ENCODE measurements around the gene IL17RA.

The IL17RA gene

GRCh38 chr22:17064498-17065100 lies 20.2 kb upstream of the IL17RA start:
- Histone ChIP-seq H3K27ac (ENCODE audit: extremely low read depth, low read depth, low read length) (no peak overlapping the region), H3K4me3 (ENCODE audit: low read depth, low read length) (no peak overlapping the region), H3K4me1 (ENCODE audit: control insufficient read depth, insufficient read depth, low read length) (no peaks in the 10 kb centered on the region), H3K9me3 (ENCODE audit: control insufficient read depth, insufficient read depth, low read depth, low read length) (no peaks in the 10 kb centered on the region), H3K36me3 (ENCODE audit: control insufficient read depth in 2 of 2, insufficient read depth in 1 of 2, low read length in 2 of 2) (no peaks in the 10 kb centered on the region; a peak in 1 of 3 replicates)
- POLR2A ChIA-PET: no interaction called here
- CTCF ChIA-PET: interaction anchor here (1.9 kb wide), 1 partner anchor 148 kb away, joined by 10 read pairs; no protein-coding TSS in a partner anchor
- TF ChIP-seq IKZF3 (tag by site-specific recombination; IDR thresholded peaks at IDR 0.05): no peak
- TF ChIP-seq, protein P1, sequence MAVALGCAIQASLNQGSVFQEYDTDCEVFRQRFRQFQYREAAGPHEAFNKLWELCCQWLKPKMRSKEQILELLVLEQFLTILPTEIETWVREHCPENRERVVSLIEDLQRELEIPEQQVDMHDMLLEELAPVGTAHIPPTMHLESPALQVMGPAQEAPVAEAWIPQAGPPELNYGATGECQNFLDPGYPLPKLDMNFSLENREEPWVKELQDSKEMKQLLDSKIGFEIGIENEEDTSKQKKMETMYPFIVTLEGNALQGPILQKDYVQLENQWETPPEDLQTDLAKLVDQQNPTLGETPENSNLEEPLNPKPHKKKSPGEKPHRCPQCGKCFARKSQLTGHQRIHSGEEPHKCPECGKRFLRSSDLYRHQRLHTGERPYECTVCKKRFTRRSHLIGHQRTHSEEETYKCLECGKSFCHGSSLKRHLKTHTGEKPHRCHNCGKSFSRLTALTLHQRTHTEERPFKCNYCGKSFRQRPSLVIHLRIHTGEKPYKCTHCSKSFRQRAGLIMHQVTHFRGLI (tag by site-specific recombination; IDR thresholded peaks at IDR 0.05): peak; percentile 86

GRCh38 chr22:17065433-17065832 lies 19.4 kb upstream of the IL17RA start:
- Histone ChIP-seq H3K4me3 (ENCODE audit: low read depth, low read length) (no peak overlapping the region), H3K36me3 (ENCODE audit: control insufficient read depth in 2 of 2, insufficient read depth in 1 of 2, low read length in 2 of 2) (no peaks in the 10 kb centered on the region; a peak in 1 of 3 replicates), H3K4me1 (ENCODE audit: control insufficient read depth, insufficient read depth, low read length) (no peaks in the 10 kb centered on the region), H3K27ac (ENCODE audit: extremely low read depth, low read depth, low read length) (no peak overlapping the region), H3K9me3 (ENCODE audit: control insufficient read depth, insufficient read depth, low read depth, low read length) (no peaks in the 10 kb centered on the region)
- TF ChIP-seq ZNF701 (tag by site-specific recombination; IDR thresholded peaks at IDR 0.05) (no peak), ZSCAN16 (tag by site-specific recombination; IDR thresholded peaks at IDR 0.05) (no peak)
- CTCF ChIA-PET: no interaction called here
- POLR2A ChIA-PET: no interaction called here

DNA sequence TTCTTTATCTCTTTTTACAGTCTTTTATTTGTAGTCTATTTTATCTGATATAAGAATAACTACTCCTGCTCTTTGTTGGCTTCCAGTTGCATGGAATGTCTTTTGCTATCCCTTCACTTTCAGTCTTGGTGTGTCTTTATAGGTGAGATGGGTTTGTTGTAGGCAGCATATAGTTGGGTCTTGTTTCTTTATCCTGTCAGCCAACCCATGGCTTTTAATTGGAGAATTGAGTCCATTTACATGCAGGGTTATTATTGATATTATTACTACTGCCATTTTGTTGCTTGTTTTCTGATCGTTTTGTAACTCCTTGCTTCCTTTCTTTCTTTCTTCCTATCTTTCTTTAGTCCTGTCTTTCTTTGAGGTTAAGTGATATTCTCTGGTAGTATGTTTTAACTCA lies 11.9 kb upstream of the IL17RA start:
- Histone ChIP-seq H3K4me3 (ENCODE audit: low read depth, low read length) (no peak overlapping the region), H3K36me3 (ENCODE audit: control insufficient read depth in 2 of 2, insufficient read depth in 1 of 2, low read length in 2 of 2) (no peaks in the 10 kb centered on the region; a peak in 1 of 3 replicates), H3K4me1 (ENCODE audit: control insufficient read depth, insufficient read depth, low read length) (no peaks in the 10 kb centered on the region), H3K27ac (ENCODE audit: extremely low read depth, low read depth, low read length) (no peak overlapping the region), H3K9me3 (ENCODE audit: control insufficient read depth, insufficient read depth, low read depth, low read length) (no peaks in the 10 kb centered on the region; the same call in 1 of the 2 replicates)
- TF ChIP-seq ZNF670 (tag by site-specific recombination; IDR thresholded peaks at IDR 0.05; ENCODE audit: low read depth): no peak
- TF ChIP-seq ZBTB8A (tag by site-specific recombination; IDR thresholded peaks at IDR 0.05): no peak
- TF ChIP-seq ZNF529 (tag by site-specific recombination; IDR thresholded peaks at IDR 0.05; ENCODE audit: insufficient replicate concordance): peak; percentile 61
- no peak for TF ChIP-seq ZBTB10 (tag by site-specific recombination; IDR thresholded peaks at IDR 0.05)
- TF ChIP-seq SETDB1 (IDR thresholded peaks at IDR 0.05; ENCODE audit: insufficient read length, low read length): peak; percentile 84
- no peak for TF ChIP-seq ZNF677 (tag by site-specific recombination; IDR thresholded peaks at IDR 0.05)
- ChIA-PET CTCF (interaction anchor here (3.7 to 5.6 kb wide), 3 partner anchors 14 to 429 kb away, joined by 17 to 49 read pairs (median 38); no protein-coding TSS in a partner anchor), POLR2A (no interaction called here)

DNA sequence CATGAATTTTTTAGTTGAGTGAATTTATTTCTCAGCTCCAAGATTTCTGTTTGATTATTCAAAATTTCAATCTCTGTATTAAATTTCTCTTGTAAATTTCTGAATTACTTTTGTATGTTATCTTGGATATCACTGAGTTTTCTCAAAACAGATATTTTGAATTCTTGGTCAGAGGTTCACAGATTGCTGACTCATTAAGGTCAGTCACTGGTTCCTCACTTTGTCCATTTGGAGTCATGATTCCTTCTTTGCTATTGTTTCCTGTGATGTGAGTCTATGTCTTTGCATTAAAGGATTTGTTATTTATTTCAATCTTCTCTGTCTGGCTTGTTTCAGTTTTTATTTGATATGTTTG lies 10.2 kb upstream of the IL17RA start:
- no peaks in the 10 kb centered on the region; a peak in 1 of 3 replicates for H3K36me3 ChIP-seq (ENCODE audit: control insufficient read depth in 2 of 2, insufficient read depth in 1 of 2, low read length in 2 of 2)
- no peaks in the 10 kb centered on the region for H3K4me1 ChIP-seq (ENCODE audit: control insufficient read depth, insufficient read depth, low read length)
- no peak overlapping the region for H3K27ac ChIP-seq (ENCODE audit: extremely low read depth, low read depth, low read length)
- POLR2A ChIA-PET: interaction anchor here (2.0 kb wide), 1 partner anchor 97 kb away, joined by 13 read pairs; no protein-coding TSS in a partner anchor
- CTCF ChIA-PET: interaction anchor here (0.6 to 5.6 kb wide), 21 partner anchors 15 to 817 kb away, joined by 3 to 49 read pairs (median 4); no protein-coding TSS in a partner anchor
- H3K9me3 ChIP-seq (ENCODE audit: control insufficient read depth, insufficient read depth, low read depth, low read length): no peaks in the 10 kb centered on the region; the same call in 1 of the 2 replicates
- no peak overlapping the region for H3K4me3 ChIP-seq (ENCODE audit: low read depth, low read length)
- no peak for TF ChIP-seq ZSCAN23 (tag by site-specific recombination; IDR thresholded peaks at IDR 0.05)
- TF ChIP-seq ZNF776 (tag by site-specific recombination; IDR thresholded peaks at IDR 0.05; ENCODE audit: borderline replicate concordance): no peak
- no peak for TF ChIP-seq ZNF202 (tag by site-specific recombination; IDR thresholded peaks at IDR 0.05; ENCODE audit: borderline replicate concordance)
- no peak for TF ChIP-seq ZNF211 (tag by site-specific recombination; IDR thresholded peaks at IDR 0.05; ENCODE audit: low read depth)
- TF ChIP-seq ZNF48 (tag by site-specific recombination; IDR thresholded peaks at IDR 0.05): no peak
- TF ChIP-seq ZNF221 (tag by site-specific recombination; IDR thresholded peaks at IDR 0.05; ENCODE audit: borderline replicate concordance): no peak
- no peak for TF ChIP-seq MZF1 (tag by site-specific recombination; IDR thresholded peaks at IDR 0.05; ENCODE audit: borderline replicate concordance)
- no peak for TF ChIP-seq ZNF624 (tag by site-specific recombination; IDR thresholded peaks at IDR 0.05)
- no peak for TF ChIP-seq INSM2 (tag by site-specific recombination; IDR thresholded peaks at IDR 0.05)
- TF ChIP-seq ZNF513 (tag by site-specific recombination; IDR thresholded peaks at IDR 0.05): no peak
- TF ChIP-seq ZNF404 (tag by site-specific recombination; IDR thresholded peaks at IDR 0.05): no peak
